Measurements from ENCODE around the gene MAN1A1. TPM values are rescaled to one million over a fixed set of nuclear protein-coding genes. Genes with fewer than 3 reads are reported as not detected.
A peak's percentile ranks its signal among the peaks of the same experiment; 100 is the strongest.

Gene MAN1A1
- total RNA-seq, 6 experiments from 2014 or later = 109 to 191 (median 139) TPM

DNA sequence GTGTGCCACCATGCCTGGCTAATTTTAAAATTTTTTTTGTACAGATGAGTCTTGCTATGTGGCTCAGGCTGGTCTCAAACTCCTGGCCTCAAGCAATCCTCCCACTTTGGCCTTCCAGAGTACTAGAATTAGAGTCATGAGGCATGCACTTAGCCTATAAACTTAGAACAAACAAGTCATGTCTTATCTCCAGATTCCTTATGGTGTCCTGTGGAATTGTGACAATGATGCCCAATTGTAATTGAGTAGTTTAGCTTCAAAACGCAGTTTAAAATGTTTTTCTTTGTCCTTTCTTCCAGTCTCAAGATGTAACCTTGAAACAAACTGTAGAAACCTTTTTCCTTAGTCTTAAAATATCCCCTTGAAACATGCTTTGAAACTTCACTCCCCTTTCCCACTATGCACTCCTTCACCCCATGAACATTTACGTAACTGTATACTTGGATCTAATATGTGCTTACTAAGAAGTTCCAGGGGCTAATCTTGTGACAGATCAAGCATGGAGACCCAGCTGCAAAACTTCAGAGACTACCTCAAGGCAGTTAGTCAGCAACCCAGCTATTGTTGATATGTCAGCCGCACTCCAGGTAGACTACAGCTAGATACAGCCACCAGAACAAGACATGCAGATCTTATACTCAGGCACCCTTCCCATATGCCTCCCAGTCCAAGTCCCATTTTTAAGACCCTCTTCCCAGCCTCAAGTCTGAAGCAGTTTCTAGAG, 46.2 kb downstream of the MAN1A1 start:
- H3K27ac ChIP-seq = no peak overlapping the region
- ATAC-seq = no peak
- intact Hi-C loops (cut with DNase I) = no loop called here

DNA sequence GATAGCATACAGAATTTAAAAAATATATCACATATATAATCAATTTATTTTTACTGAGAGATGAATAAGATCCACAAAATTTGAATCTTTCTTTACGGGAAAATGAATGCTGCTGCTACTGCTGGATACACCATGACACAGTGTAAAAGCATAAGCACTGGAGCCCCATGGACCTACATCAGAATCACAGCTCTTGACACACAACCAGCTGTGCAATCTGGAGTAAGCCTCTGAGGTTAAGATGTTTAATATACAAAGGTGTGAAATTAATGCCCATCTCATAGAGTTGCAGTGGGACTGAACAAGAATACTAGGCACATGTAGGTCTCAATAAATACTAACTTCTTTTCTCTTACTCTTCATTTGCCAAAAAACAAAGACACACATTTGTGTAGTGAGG, 48.1 kb downstream of the MAN1A1 start:
- TF ChIP-seq POLR2A (IDR thresholded peaks at IDR 0.05) = no peak
- TF ChIP-seq, protein P1, sequence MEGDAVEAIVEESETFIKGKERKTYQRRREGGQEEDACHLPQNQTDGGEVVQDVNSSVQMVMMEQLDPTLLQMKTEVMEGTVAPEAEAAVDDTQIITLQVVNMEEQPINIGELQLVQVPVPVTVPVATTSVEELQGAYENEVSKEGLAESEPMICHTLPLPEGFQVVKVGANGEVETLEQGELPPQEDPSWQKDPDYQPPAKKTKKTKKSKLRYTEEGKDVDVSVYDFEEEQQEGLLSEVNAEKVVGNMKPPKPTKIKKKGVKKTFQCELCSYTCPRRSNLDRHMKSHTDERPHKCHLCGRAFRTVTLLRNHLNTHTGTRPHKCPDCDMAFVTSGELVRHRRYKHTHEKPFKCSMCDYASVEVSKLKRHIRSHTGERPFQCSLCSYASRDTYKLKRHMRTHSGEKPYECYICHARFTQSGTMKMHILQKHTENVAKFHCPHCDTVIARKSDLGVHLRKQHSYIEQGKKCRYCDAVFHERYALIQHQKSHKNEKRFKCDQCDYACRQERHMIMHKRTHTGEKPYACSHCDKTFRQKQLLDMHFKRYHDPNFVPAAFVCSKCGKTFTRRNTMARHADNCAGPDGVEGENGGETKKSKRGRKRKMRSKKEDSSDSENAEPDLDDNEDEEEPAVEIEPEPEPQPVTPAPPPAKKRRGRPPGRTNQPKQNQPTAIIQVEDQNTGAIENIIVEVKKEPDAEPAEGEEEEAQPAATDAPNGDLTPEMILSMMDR (IDR thresholded peaks at IDR 0.05) = no peak
- WGBS (ENCODE audit: insufficient coverage, low coverage, low lambda C conversion rate, missing lambda C conversion rate) = 100% methylated on average over 1 of the region's 1 CpG

More for the DNA sequence above, 46.2 kb downstream of the MAN1A1 start:
- H3K27me3 ChIP-seq = no peaks in the 10 kb centered on the region
- H3K4me3 ChIP-seq = no peak overlapping the region
- TF ChIP-seq, protein P1 (IDR thresholded peaks at IDR 0.05) = no peak
- no peak for TF ChIP-seq POLR2A (IDR thresholded peaks at IDR 0.05)
- WGBS (ENCODE audit: insufficient coverage, low coverage, low lambda C conversion rate, missing lambda C conversion rate) = 83% methylated on average over 2 of the region's 3 CpGs
- H3K4me1 ChIP-seq = peaks cover 0 to 11% (median 4%) of the 10 kb centered on the region in 4 donors
- no peak for DNase-seq
- H3K36me3 ChIP-seq = peaks cover 0 to 14% (median 7%) of the 10 kb centered on the region in 4 donors
- no peaks in the 10 kb centered on the region for H3K9me3 ChIP-seq

DNA sequence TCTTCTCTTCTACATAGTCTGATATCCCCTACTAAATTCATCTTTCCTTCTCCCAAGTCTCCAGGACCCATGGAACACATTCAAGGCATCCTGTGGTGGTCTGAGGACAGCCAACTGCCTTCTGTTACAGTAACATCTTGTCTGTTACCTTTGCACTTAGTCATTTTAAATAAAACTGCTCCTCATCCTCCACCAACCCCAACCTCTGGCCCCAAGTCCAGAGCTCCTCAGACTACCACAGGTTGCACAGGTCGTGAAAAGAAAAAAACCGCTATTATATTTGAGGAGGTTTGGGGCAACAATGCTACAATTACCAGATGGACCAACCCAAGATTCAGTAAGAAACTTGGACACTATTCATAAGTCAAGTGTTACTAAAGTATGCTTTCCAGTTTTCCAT, 49.9 kb downstream of the MAN1A1 start:
- 88% methylated on average over 2 of the region's 2 CpGs for WGBS (ENCODE audit: insufficient coverage, low coverage, low lambda C conversion rate, missing lambda C conversion rate)
- intact Hi-C loops (cut with DNase I) = no loop called here
- H3K9me3 ChIP-seq = no peaks in the 10 kb centered on the region
- DNase-seq (no peak), ATAC-seq (no peak)
- TF ChIP-seq POLR2A (IDR thresholded peaks at IDR 0.05) = no peak
- TF ChIP-seq, protein P1 (IDR thresholded peaks at IDR 0.05) = no peak
- no peak overlapping the region for H3K27ac ChIP-seq
- peaks cover 0 to 25% (median 8%) of the 10 kb centered on the region in 4 donors for H3K4me1 ChIP-seq
- peaks cover 0 to 7% (median 5%) of the 10 kb centered on the region in 4 donors for H3K36me3 ChIP-seq
- no peak overlapping the region for H3K4me3 ChIP-seq
- no peaks in the 10 kb centered on the region for H3K27me3 ChIP-seq

More for the DNA sequence above, 48.1 kb downstream of the MAN1A1 start:
- Histone ChIP-seq H3K4me3 (no peak overlapping the region), H3K36me3 (peaks cover 0 to 14% (median 5%) of the 10 kb centered on the region in 4 donors), H3K27ac (no peak overlapping the region), H3K4me1 (peaks cover 0 to 11% (median 6%) of the 10 kb centered on the region in 4 donors), H3K9me3 (no peaks in the 10 kb centered on the region), H3K27me3 (no peaks in the 10 kb centered on the region)
- intact Hi-C loops (cut with DNase I) = no loop called here
- ATAC-seq (no peak), DNase-seq (no peak)

DNA sequence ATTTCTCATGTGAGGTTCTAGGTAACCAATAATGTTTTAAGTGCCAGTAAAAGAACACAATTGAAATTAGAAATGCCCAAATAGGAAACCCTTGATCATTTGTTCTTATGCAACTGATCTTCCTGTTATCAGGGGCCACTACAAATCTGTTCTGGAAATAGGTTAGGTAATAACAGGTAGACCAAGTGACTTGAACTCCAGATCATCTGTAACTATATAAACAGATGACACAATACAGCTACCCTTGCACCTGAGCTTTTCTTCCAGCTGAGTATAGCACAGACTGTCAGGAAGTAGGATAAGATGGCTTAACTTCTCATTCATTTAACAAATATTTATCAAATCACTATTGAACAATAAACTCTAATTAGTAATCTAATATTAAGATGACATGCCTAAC, 52.5 kb downstream of the MAN1A1 start:
- peak overlapping the region in 1 of 3 donors; percentile 61 for H3K27ac ChIP-seq
- no peak for DNase-seq
- no peak overlapping the region for H3K4me3 ChIP-seq
- H3K4me1 ChIP-seq = peaks cover 0 to 25% (median 8%) of the 10 kb centered on the region in 4 donors
- no peak for TF ChIP-seq POLR2A (IDR thresholded peaks at IDR 0.05)
- TF ChIP-seq, protein P1 (IDR thresholded peaks at IDR 0.05) = no peak
- no peaks in the 10 kb centered on the region for H3K27me3 ChIP-seq
- peak; percentile 91 to 97 (median 93) for ATAC-seq
- H3K36me3 ChIP-seq = peaks cover 0 to 7% (median 5%) of the 10 kb centered on the region in 4 donors
- intact Hi-C loops (cut with DNase I) = no loop called here
- no peaks in the 10 kb centered on the region for H3K9me3 ChIP-seq

Data from right lobe of liver (tissue), 6 donors.